Vagina (tissue), 2 donors: ENCODE results near the gene DUSP28.

ENCODE experiments used
- CTCF ChIP-seq, 3 experiments: fragments of 450-650 bp in 2 of 3; fragments of 200-600 bp in 1 of 3; sonication (generic) in 1 of 3; IDR thresholded peaks; one replicate each; pipeline ENCODE4 v1.5.1; 2017 to 2019; ENCODE audit warnings: antibody characterized with exemption in 3 of 3, mild to moderate bottlenecking in 2 of 3, moderate library complexity in 2 of 3
- POLR2A ChIP-seq, 2 donors: fragments of 450-650 bp; IDR thresholded peaks; one replicate each; pipeline ENCODE4 v1.6.1; 2017; ENCODE audit warnings: antibody characterized with exemption in 2 of 2, mild to moderate bottlenecking in 2 of 2, moderate library complexity in 2 of 2
- POLR2AphosphoS5 ChIP-seq, 2 donors: sonication (generic); formaldehyde crosslinking; IDR thresholded peaks; one replicate each; pipeline ENCODE4 v1.9.0; 2017; ENCODE audit warnings: antibody characterized with exemption in 2 of 2, mild to moderate bottlenecking in 2 of 2, low read depth in 1 of 2; ENCODE audit not compliant: insufficient read depth in 1 of 2

GRCh38 chr2:240517342-240517741, 42.8 kb upstream of the DUSP28 start:
- no peak for TF ChIP-seq POLR2AphosphoS5 (IDR thresholded peaks at IDR 0.05; ENCODE audit: insufficient read depth in 1 of 2, low read depth in 1 of 2)
- no peak for TF ChIP-seq CTCF (IDR thresholded peaks at IDR 0.05)
- no peak for TF ChIP-seq POLR2A (IDR thresholded peaks at IDR 0.05)
